Measurements from ENCODE around the gene CYGB.

CYGB gene

GRCh38 chr17:76567634-76568432 lies 30.3 kb upstream of the CYGB start:
- peak; percentile 40; the same call in 1 of the 2 replicates for TF ChIP-seq POLR2AphosphoS5 (IDR thresholded peaks at IDR 0.05; ENCODE audit: low read depth, low read length)
- no peak for TF ChIP-seq SIN3A (IDR thresholded peaks at IDR 0.05; ENCODE audit: borderline replicate concordance, insufficient read depth, low read length)
- TF ChIP-seq FOXP2 (optimal IDR thresholded peaks at IDR 0.05; ENCODE audit: borderline replicate concordance, extremely low read depth, extremely low read length, insufficient read depth) = no peak

GRCh38 chr17:76566988-76567431 lies 29.5 kb upstream of the CYGB start:
- TF ChIP-seq SIN3A (IDR thresholded peaks at IDR 0.05; ENCODE audit: borderline replicate concordance, insufficient read depth, low read length) = no peak
- TF ChIP-seq REST (IDR thresholded peaks at IDR 0.05; ENCODE audit: insufficient read depth in 1 of 2, low read depth in 2 of 2, low read length in 2 of 2) = no peak
- TF ChIP-seq FOXP2 (optimal IDR thresholded peaks at IDR 0.05; ENCODE audit: borderline replicate concordance, extremely low read depth, extremely low read length, insufficient read depth) = no peak
- no peak for TF ChIP-seq TAF1 (IDR thresholded peaks at IDR 0.05; ENCODE audit: borderline replicate concordance, insufficient read depth, low read length)
- peak; percentile 61 for TF ChIP-seq POLR2AphosphoS5 (IDR thresholded peaks at IDR 0.05; ENCODE audit: low read depth, low read length)

- TF ChIP-seq POLR2AphosphoS5 (IDR thresholded peaks at IDR 0.05; ENCODE audit: low read depth, low read length) = peak; percentile 12; the same call in 1 of the 2 replicates
- no peak for TF ChIP-seq SIN3A (IDR thresholded peaks at IDR 0.05; ENCODE audit: borderline replicate concordance, insufficient read depth, low read length)
These were observed 29.1 kb upstream of the CYGB start for GRCh38 chr17:76566613-76566943.

GRCh38 chr17:76565728-76566612 lies 28.5 kb upstream of the CYGB start:
- no peak for TF ChIP-seq TAF1 (IDR thresholded peaks at IDR 0.05; ENCODE audit: borderline replicate concordance, insufficient read depth, low read length)
- no peak for TF ChIP-seq POLR2AphosphoS5 (IDR thresholded peaks at IDR 0.05; ENCODE audit: low read depth, low read length)
- no peak for TF ChIP-seq REST (IDR thresholded peaks at IDR 0.05; ENCODE audit: insufficient read depth in 1 of 2, low read depth in 2 of 2, low read length in 2 of 2)
- no peak for TF ChIP-seq SIN3A (IDR thresholded peaks at IDR 0.05; ENCODE audit: borderline replicate concordance, insufficient read depth, low read length)
- no peak for TF ChIP-seq FOXP2 (optimal IDR thresholded peaks at IDR 0.05; ENCODE audit: borderline replicate concordance, extremely low read depth, extremely low read length, insufficient read depth)

- peak; percentile 16; the same call in 1 of the 2 replicates for TF ChIP-seq POLR2AphosphoS5 (IDR thresholded peaks at IDR 0.05; ENCODE audit: low read depth, low read length)
These were observed 27.6 kb upstream of the CYGB start for GRCh38 chr17:76564991-76565727.

GRCh38 chr17:76562734-76563148 lies 25.2 kb upstream of the CYGB start:
- TF ChIP-seq TAF1 (IDR thresholded peaks at IDR 0.05; ENCODE audit: borderline replicate concordance, insufficient read depth, low read length) (no peak), SIN3A (IDR thresholded peaks at IDR 0.05; ENCODE audit: borderline replicate concordance, insufficient read depth, low read length) (no peak), REST (IDR thresholded peaks at IDR 0.05; ENCODE audit: insufficient read depth in 1 of 2, low read depth in 2 of 2, low read length in 2 of 2) (no peak), POLR2AphosphoS5 (IDR thresholded peaks at IDR 0.05; ENCODE audit: low read depth, low read length) (no peak; the same call in 1 of the 2 replicates), FOXP2 (optimal IDR thresholded peaks at IDR 0.05; ENCODE audit: borderline replicate concordance, extremely low read depth, extremely low read length, insufficient read depth) (no peak)
